Right cardiac atrium (tissue), 5 donors: ENCODE measurements around the gene TMEM244. TPM values are rescaled to one million over a fixed set of nuclear protein-coding genes. Genes with fewer than 3 reads are reported as not detected.

ENCODE experiments used
- ATAC-seq, 2 donors: fragments of 200-7000 bp; cut with Tn5 transposase; one replicate each; pipeline versions ENCODE4 v1.8.0 to v1.9.1; 2020; ENCODE audit warnings: moderate library complexity in 2 of 2, mild to moderate bottlenecking in 1 of 2
- DNase-seq, 3 donors: peaks; one replicate each; pipeline ENCODE4 v3.0.0-alpha.2; 2020
- H3K27ac ChIP-seq: one replicate; pipeline ENCODE4 v1.5.1; 2013; ENCODE audit warnings: mild to moderate bottlenecking, low read length, control low read depth, moderate library complexity
- H3K27me3 ChIP-seq: one replicate; pipeline ENCODE4 v1.6.1; 2013; ENCODE audit not compliant: control insufficient read depth, insufficient read depth
- H3K4me1 ChIP-seq: one replicate; pipeline ENCODE4 v1.6.1; 2013; ENCODE audit warnings: low read length; ENCODE audit not compliant: control insufficient read depth, insufficient read depth
- H3K4me3 ChIP-seq: one replicate; pipeline ENCODE4 v1.5.1; 2013; ENCODE audit warnings: low read length, control low read depth
- H3K9me3 ChIP-seq: one replicate; pipeline ENCODE4 v1.6.1; 2013; ENCODE audit warnings: low read length; ENCODE audit not compliant: control insufficient read depth
- WGBS: extraction: QIAGEN DNeasy Blood & Tissue Kit; methylation state at CpG from one replicate; pipeline ENCODE4 v1.1.7; 2013; 5-methylcytosine and 5-hydroxymethylcytosine counted together
- intact Hi-C, 4 donors: fragments of 100-400 bp; cut with DNase I; formaldehyde crosslinking; loops; one replicate each; pipeline versions ENCODE4 v1.11.0 to v1.14.0; 2022 to 2023
- long read RNA-seq, 4 donors: library from polyadenylated mRNA; unstranded; transcript quantifications; one replicate each; pipeline ENCODE4 v2.0.0, GENCODE V29; 2020 to 2021
- polyA plus RNA-seq: library from polyadenylated mRNA; stranded (reverse); fragments of 200-250 nt; gene quantifications from one replicate; pipeline ENCODE4 v1.2.3, GENCODE V29; 2013
- total RNA-seq, 4 donors: library from RNA; stranded (reverse); fragmentation: NEBNext Ultra II Directional; extraction: Animal tissue kit (Norgen Biotek cat#: 25700); gene quantifications; one replicate each; pipeline ENCODE4 v1.2.1, GENCODE V29; 2021
- donor health status: healthy with polysubstance abuse.
- donor health status: DM: no; HTN: yes; CAD: no.
- donor health status: DM: no; HTN: no; CAD: no.
- donor health status: DM: no; HTN: yes; CAD: no; lungs with severe emphysema.
- donor health status: DM: yes; HTN: yes; CAD: no.

Gene TMEM244
- total RNA-seq (not detected), polyA plus RNA-seq (not detected)
- long read RNA-seq, donor 1, result 0 reads
- long read RNA-seq, donor 2, result 0 reads
- long read RNA-seq, donor 3, result 0 reads
- long read RNA-seq, donor 4, result 0 reads

DNA sequence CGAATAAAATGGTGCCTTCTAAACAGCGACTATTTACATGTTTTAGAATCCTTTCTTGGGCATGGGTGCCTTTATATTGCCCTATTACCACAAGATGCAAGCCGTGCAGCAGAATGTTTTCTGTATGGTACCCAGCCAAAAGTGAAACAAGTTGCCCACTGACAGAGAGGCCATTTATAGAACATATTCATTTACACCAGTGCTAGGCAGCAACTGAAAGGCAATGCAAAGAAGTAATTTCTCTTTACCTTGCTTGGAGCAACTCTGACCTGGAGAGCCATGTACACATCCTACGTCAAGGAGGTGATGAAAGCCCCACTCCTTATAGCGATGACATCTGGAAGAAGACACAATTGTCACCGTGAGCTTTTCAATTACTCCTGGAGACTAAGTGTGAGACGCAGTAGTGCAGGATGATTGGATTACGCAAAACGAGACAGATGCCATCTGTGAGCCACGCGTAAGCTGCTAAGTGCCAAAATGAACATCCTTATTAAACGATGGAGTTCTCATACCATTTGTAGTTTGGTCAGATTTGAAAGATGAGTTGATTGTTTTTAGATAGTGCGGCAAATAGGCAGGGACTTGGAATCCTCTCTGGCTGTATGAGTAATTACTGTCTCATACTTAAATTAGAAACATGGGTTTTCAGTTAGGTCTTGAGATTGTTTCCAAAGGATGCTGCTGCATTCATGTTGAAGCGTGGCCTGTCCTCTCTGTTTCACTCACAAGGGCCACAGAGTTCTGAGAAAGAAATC is at the start of gene TMEM244:
Gene TMEM244, minus strand, starts transcription at position 408 of the 758 bp plus-strand sequence. Its CDS starts 127 bp downstream, at position 281.
- no peaks in the 10 kb centered on the region for H3K27me3 ChIP-seq

GRCh38 chr6:129908858-129909257 is 47.7 kb upstream of the TMEM244 start:
- no peaks in the 10 kb centered on the region for H3K27me3 ChIP-seq
- intact Hi-C loops, result no loop called here
- ATAC-seq, result no peak
- no peak overlapping the region for H3K27ac ChIP-seq
- no peaks in the 10 kb centered on the region for H3K9me3 ChIP-seq
- DNase-seq, result no peak
- H3K4me3 ChIP-seq, result no peak overlapping the region
- no peaks in the 10 kb centered on the region for H3K4me1 ChIP-seq

More for the DNA sequence above, at the start of gene TMEM244:
- intact Hi-C loops, result no loop called here
- Histone ChIP-seq H3K9me3 (no peaks in the 10 kb centered on the region), H3K4me3 (peak within 1 kb of the TSS; percentile 38), H3K4me1 (no peaks in the 10 kb centered on the region), H3K27ac (no peak within 1 kb of the TSS)
- 49% methylated on average over 14 of the region's 14 CpGs for WGBS
- DNase-seq, result no peak
- ATAC-seq, result no peak

DNA sequence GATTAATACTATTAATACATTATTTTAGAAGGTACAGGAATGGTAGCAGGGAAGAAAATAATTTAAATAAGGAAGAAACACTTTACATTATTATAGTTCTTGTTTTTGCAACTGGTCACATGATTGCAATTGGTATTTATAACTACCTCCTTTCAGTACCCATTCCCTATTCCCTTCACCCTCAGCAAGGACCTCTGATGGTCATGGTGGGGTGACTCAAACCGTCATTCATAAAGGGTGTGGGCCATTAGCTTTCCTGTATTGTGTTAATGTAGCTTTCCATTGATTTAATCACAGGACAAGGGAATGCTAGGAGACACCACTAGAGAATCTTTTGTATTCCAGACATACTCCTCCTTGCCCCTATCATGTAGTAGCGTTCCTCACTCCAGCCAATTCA is 47.2 kb upstream of the TMEM244 start:
- DNase-seq (no peak), ATAC-seq (no peak)
- H3K4me3 ChIP-seq, result no peak overlapping the region
- H3K27ac ChIP-seq, result no peak overlapping the region
- intact Hi-C loops, result no loop called here
- H3K9me3 ChIP-seq, result no peaks in the 10 kb centered on the region
- no peaks in the 10 kb centered on the region for H3K4me1 ChIP-seq
- WGBS, result 75% methylated on average over 2 of the region's 2 CpGs
- H3K27me3 ChIP-seq, result no peaks in the 10 kb centered on the region

GRCh38 chr6:129906515-129907077 is 45.5 kb upstream of the TMEM244 start:
- no peaks in the 10 kb centered on the region for H3K9me3 ChIP-seq
- no peak overlapping the region for H3K4me3 ChIP-seq
- 73% methylated on average over 3 of the region's 3 CpGs for WGBS
- ATAC-seq (no peak), DNase-seq (no peak)
- no peaks in the 10 kb centered on the region for H3K4me1 ChIP-seq
- no peaks in the 10 kb centered on the region for H3K27me3 ChIP-seq
- no peak overlapping the region for H3K27ac ChIP-seq
- intact Hi-C loops, result no loop called here

DNA sequence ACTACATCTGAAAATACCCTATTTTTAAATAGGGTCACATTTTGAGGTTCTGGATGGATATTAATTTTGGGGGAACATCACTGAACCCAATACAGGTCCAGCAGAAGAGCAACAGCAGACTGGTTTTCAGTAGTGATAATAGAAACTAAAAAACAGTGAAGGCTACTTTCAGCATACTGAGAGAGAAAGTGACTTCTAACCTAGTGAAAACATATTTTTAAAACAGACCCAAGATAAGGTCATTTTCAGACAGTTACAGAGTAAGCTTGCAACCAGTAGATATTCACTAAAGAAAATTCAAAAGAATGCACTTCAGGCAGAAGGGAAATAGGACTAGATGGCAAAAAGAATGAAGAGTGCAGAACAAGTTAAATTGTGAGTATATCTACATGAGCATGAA is 42.0 kb upstream of the TMEM244 start:
- intact Hi-C loops, result no loop called here
- DNase-seq, result no peak
- ATAC-seq, result no peak

GRCh38 chr6:129902681-129903080 is 41.6 kb upstream of the TMEM244 start:
- Histone ChIP-seq H3K4me3 (no peak overlapping the region), H3K27ac (no peak overlapping the region), H3K9me3 (no peaks in the 10 kb centered on the region), H3K27me3 (no peaks in the 10 kb centered on the region), H3K4me1 (no peaks in the 10 kb centered on the region)
- DNase-seq (no peak), ATAC-seq (no peak)
- intact Hi-C loops, result no loop called here
- WGBS, result 84% methylated on average over 1 of the region's 1 CpG

More for the DNA sequence above, 42.0 kb upstream of the TMEM244 start:
- Histone ChIP-seq H3K27ac (no peak overlapping the region), H3K4me1 (no peaks in the 10 kb centered on the region), H3K4me3 (no peak overlapping the region), H3K27me3 (no peaks in the 10 kb centered on the region), H3K9me3 (no peaks in the 10 kb centered on the region)

GRCh38 chr6:129901910-129902309 is 40.8 kb upstream of the TMEM244 start:
- no peaks in the 10 kb centered on the region for H3K4me1 ChIP-seq
- no peak overlapping the region for H3K4me3 ChIP-seq
- H3K27ac ChIP-seq, result no peak overlapping the region
- intact Hi-C loops, result no loop called here
- no peaks in the 10 kb centered on the region for H3K9me3 ChIP-seq
- DNase-seq (no peak), ATAC-seq (no peak)
- no peaks in the 10 kb centered on the region for H3K27me3 ChIP-seq

- no peaks in the 10 kb centered on the region for H3K4me1 ChIP-seq
- no peaks in the 10 kb centered on the region for H3K9me3 ChIP-seq
- ATAC-seq (no peak), DNase-seq (no peak)
- no peaks in the 10 kb centered on the region for H3K27me3 ChIP-seq
- intact Hi-C loops, result no loop called here
- no peak overlapping the region for H3K4me3 ChIP-seq
- H3K27ac ChIP-seq, result no peak overlapping the region
Observed at GRCh38 chr6:129895692-129896091, 34.6 kb upstream of the TMEM244 start.

GRCh38 chr6:129894921-129895320 is 33.8 kb upstream of the TMEM244 start:
- no peak for DNase-seq
- H3K27me3 ChIP-seq, result no peaks in the 10 kb centered on the region
- no peaks in the 10 kb centered on the region for H3K4me1 ChIP-seq
- intact Hi-C loops, result no loop called here
- H3K4me3 ChIP-seq, result no peak overlapping the region
- WGBS, result 86% methylated on average over 3 of the region's 3 CpGs
- H3K27ac ChIP-seq, result no peak overlapping the region
- no peak for ATAC-seq
- H3K9me3 ChIP-seq, result no peaks in the 10 kb centered on the region

- no peaks in the 10 kb centered on the region for H3K9me3 ChIP-seq
- intact Hi-C loops, result no loop called here
- DNase-seq (no peak), ATAC-seq (no peak)
- H3K27ac ChIP-seq, result no peak overlapping the region
- no peaks in the 10 kb centered on the region for H3K4me1 ChIP-seq
- H3K4me3 ChIP-seq, result no peak overlapping the region
- no peaks in the 10 kb centered on the region for H3K27me3 ChIP-seq
Observed at GRCh38 chr6:129893640-129894039, 32.5 kb upstream of the TMEM244 start.

DNA sequence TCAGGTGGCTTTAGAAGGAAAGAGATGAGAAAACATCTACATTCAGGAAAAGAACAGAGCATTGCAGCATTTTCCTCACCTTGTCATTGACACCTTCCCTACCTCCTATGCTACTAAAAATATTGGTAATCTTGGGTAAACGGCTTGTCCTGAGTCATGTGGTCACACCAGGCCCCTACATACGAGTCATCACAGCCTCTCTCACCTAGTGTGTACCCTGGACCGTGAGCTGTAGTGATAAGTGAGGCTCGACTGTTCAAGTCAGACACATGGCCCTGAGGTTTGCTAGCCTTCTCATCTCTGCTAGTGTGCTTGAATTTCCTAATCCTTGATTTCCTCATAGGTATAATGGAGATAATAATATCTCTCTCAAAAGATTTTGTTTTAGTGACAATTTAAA is 29.6 kb upstream of the TMEM244 start:
- no peak overlapping the region for H3K27ac ChIP-seq
- H3K9me3 ChIP-seq, result no peaks in the 10 kb centered on the region
- ATAC-seq (no peak), DNase-seq (no peak)
- H3K27me3 ChIP-seq, result no peaks in the 10 kb centered on the region
- no peaks in the 10 kb centered on the region for H3K4me1 ChIP-seq
- intact Hi-C loops, result no loop called here
- H3K4me3 ChIP-seq, result no peak overlapping the region
- WGBS, result 53% methylated on average over 4 of the region's 4 CpGs
